IgD-negative memory B cell (primary cell): ENCODE data around the gene HOXD9. TPM values are rescaled to one million over a fixed set of nuclear protein-coding genes. Genes with fewer than 3 reads are reported as not detected.

Experiments
- H3K27ac Mint-ChIP-seq, 3 donors: one replicate each; pipeline ENCODE4 v1.8.0; 2020 to 2022; ENCODE audit warnings: mild to moderate bottlenecking in 3 of 3, mixed read lengths in 3 of 3, moderate library complexity in 1 of 3
- H3K27me3 Mint-ChIP-seq: one replicate; pipeline ENCODE4 v1.8.0; 2021; ENCODE audit warnings: mixed read lengths
- H3K36me3 Mint-ChIP-seq: one replicate; pipeline ENCODE4 v1.8.0; 2020; ENCODE audit warnings: mild to moderate bottlenecking, mixed read lengths
- H3K4me1 Mint-ChIP-seq, 3 donors: one replicate each; pipeline ENCODE4 v1.8.0; 2020 to 2022; ENCODE audit warnings: mixed read lengths in 3 of 3, mild to moderate bottlenecking in 1 of 3
- H3K4me3 Mint-ChIP-seq, 4 donors: one replicate each; pipeline ENCODE4 v1.8.0; 2020 to 2022; ENCODE audit warnings: mild to moderate bottlenecking in 4 of 4, mixed read lengths in 4 of 4, moderate library complexity in 3 of 4
- H3K9me3 Mint-ChIP-seq, 3 donors: one replicate each; pipeline ENCODE4 v1.8.0; 2020 to 2021; ENCODE audit warnings: mixed read lengths in 3 of 3, mild to moderate bottlenecking in 1 of 3
- polyA plus RNA-seq: library from polyadenylated mRNA; unstranded; fragments of 300-500 nt; fragmentation: Illumina TruSeq; gene quantifications from one replicate; pipeline ENCODE4 v1.2.3, GENCODE V29; 2021

Gene HOXD9
- polyA plus RNA-seq, 1 donor from 2014 or later, result not detected

- Mint-ChIP-seq H3K27me3 (peaks cover 74% of the 10 kb centered on the region), H3K4me3 (peak overlapping the region; percentile 41 to 70 (median 48)), H3K9me3 (peaks cover 0 to 8% (median 0%) of the 10 kb centered on the region in 3 donors), H3K27ac (peak overlapping the region; percentile 77 to 99 (median 94)), H3K4me1 (peaks cover 7 to 16% (median 9%) of the 10 kb centered on the region in 3 donors), H3K36me3 (no peaks in the 10 kb centered on the region)
Observed at GRCh38 chr2:176128172-176128981, 5.9 kb downstream of the HOXD9 start.

- Mint-ChIP-seq H3K9me3 (peaks cover 0 to 5% (median 0%) of the 10 kb centered on the region in 3 donors), H3K4me3 (peak within 1 kb of the TSS; percentile 41 to 82 (median 73)), H3K4me1 (peaks cover 7 to 16% (median 9%) of the 10 kb centered on the region in 3 donors), H3K27me3 (peaks cover 75% of the 10 kb centered on the region), H3K27ac (peak within 1 kb of the TSS; percentile 77 to 99 (median 94)), H3K36me3 (no peaks in the 10 kb centered on the region)
Observed at GRCh38 chr2:176128982-176129796, 6.7 kb downstream of the HOXD9 start, which contains the start of gene HOXD8. HOXD8 (plus strand) TSS chr2:176129705; CDS start chr2:176130367, 662 bp downstream.

GRCh38 chr2:176129813-176130146, 7.3 kb downstream of the HOXD9 start:
- Mint-ChIP-seq H3K27me3 (peaks cover 75% of the 10 kb centered on the region), H3K27ac (no peak overlapping the region), H3K9me3 (peaks cover 0 to 5% (median 0%) of the 10 kb centered on the region in 3 donors), H3K36me3 (no peaks in the 10 kb centered on the region), H3K4me1 (peaks cover 7 to 16% (median 9%) of the 10 kb centered on the region in 3 donors), H3K4me3 (no peak overlapping the region)

- H3K4me1 Mint-ChIP-seq, result peaks cover 7 to 19% (median 9%) of the 10 kb centered on the region in 3 donors
- peak overlapping the region; percentile 76 to 97 (median 90) for H3K27ac Mint-ChIP-seq
- peaks cover 0 to 5% (median 0%) of the 10 kb centered on the region in 3 donors for H3K9me3 Mint-ChIP-seq
- no peaks in the 10 kb centered on the region for H3K36me3 Mint-ChIP-seq
- H3K27me3 Mint-ChIP-seq, result peaks cover 78% of the 10 kb centered on the region
- peak overlapping the region; percentile 16 to 82 (median 72) for H3K4me3 Mint-ChIP-seq
Observed at GRCh38 chr2:176130147-176130956, 7.8 kb downstream of the HOXD9 start.

GRCh38 chr2:176130957-176131847, 8.7 kb downstream of the HOXD9 start:
- Mint-ChIP-seq H3K9me3 (peaks cover 0 to 5% (median 0%) of the 10 kb centered on the region in 3 donors), H3K4me3 (peak overlapping the region; percentile 16 to 82 (median 72)), H3K36me3 (no peaks in the 10 kb centered on the region), H3K27ac (peak overlapping the region; percentile 76 to 97 (median 90)), H3K27me3 (peaks cover 78% of the 10 kb centered on the region), H3K4me1 (peaks cover 12 to 21% (median 14%) of the 10 kb centered on the region in 3 donors)

GRCh38 chr2:176131848-176132158, 9.3 kb downstream of the HOXD9 start:
- peaks cover 13 to 21% (median 15%) of the 10 kb centered on the region in 3 donors for H3K4me1 Mint-ChIP-seq
- H3K27ac Mint-ChIP-seq, result peak overlapping the region; percentile 10 to 97 (median 76)
- peak overlapping the region in 2 of 4 donors; percentile 8 to 67 for H3K4me3 Mint-ChIP-seq
- peaks cover 76% of the 10 kb centered on the region for H3K27me3 Mint-ChIP-seq
- peaks cover 0 to 5% (median 0%) of the 10 kb centered on the region in 3 donors for H3K9me3 Mint-ChIP-seq
- no peaks in the 10 kb centered on the region for H3K36me3 Mint-ChIP-seq

- Mint-ChIP-seq H3K27ac (peak overlapping the region; percentile 64 to 97 (median 76)), H3K36me3 (no peaks in the 10 kb centered on the region), H3K9me3 (peaks cover 0 to 9% (median 0%) of the 10 kb centered on the region in 3 donors), H3K4me3 (peak overlapping the region; percentile 13 to 82 (median 74)), H3K27me3 (peaks cover 76% of the 10 kb centered on the region), H3K4me1 (peaks cover 13 to 16% (median 16%) of the 10 kb centered on the region in 3 donors)
Observed at GRCh38 chr2:176132205-176133171, 10.0 kb downstream of the HOXD9 start.

GRCh38 chr2:176133389-176133788, 10.9 kb downstream of the HOXD9 start:
- peaks cover 77% of the 10 kb centered on the region for H3K27me3 Mint-ChIP-seq
- peaks cover 13 to 18% (median 13%) of the 10 kb centered on the region in 3 donors for H3K4me1 Mint-ChIP-seq
- H3K27ac Mint-ChIP-seq, result peak overlapping the region in 1 of 3 donors; percentile 76
- H3K4me3 Mint-ChIP-seq, result peak overlapping the region in 1 of 4 donors; percentile 28
- peaks cover 1% of the 10 kb centered on the region for H3K36me3 Mint-ChIP-seq
- peaks cover 0 to 9% (median 2%) of the 10 kb centered on the region in 3 donors for H3K9me3 Mint-ChIP-seq

GRCh38 chr2:176134035-176134434, 11.5 kb downstream of the HOXD9 start:
- Mint-ChIP-seq H3K27me3 (peaks cover 76% of the 10 kb centered on the region), H3K27ac (peak overlapping the region in 1 of 3 donors; percentile 76), H3K9me3 (peaks cover 0 to 9% (median 5%) of the 10 kb centered on the region in 3 donors), H3K4me1 (peaks cover 13 to 24% (median 16%) of the 10 kb centered on the region in 3 donors), H3K4me3 (peak overlapping the region in 1 of 4 donors; percentile 13), H3K36me3 (peaks cover 1% of the 10 kb centered on the region)

GRCh38 chr2:176135035-176135440, 12.5 kb downstream of the HOXD9 start:
- H3K4me3 Mint-ChIP-seq, result peak overlapping the region in 2 of 4 donors; percentile 47 to 73
- peaks cover 78% of the 10 kb centered on the region for H3K27me3 Mint-ChIP-seq
- peaks cover 15 to 28% (median 20%) of the 10 kb centered on the region in 3 donors for H3K4me1 Mint-ChIP-seq
- H3K36me3 Mint-ChIP-seq, result peaks cover 1% of the 10 kb centered on the region
- peak overlapping the region in 1 of 3 donors; percentile 76 for H3K27ac Mint-ChIP-seq
- H3K9me3 Mint-ChIP-seq, result peaks cover 0 to 15% (median 5%) of the 10 kb centered on the region in 3 donors

GRCh38 chr2:176136374-176137251, 14.1 kb downstream of the HOXD9 start:
- H3K27me3 Mint-ChIP-seq, result peaks cover 76% of the 10 kb centered on the region
- H3K27ac Mint-ChIP-seq, result peak overlapping the region in 2 of 3 donors; percentile 57 to 76
- peaks cover 22 to 24% (median 22%) of the 10 kb centered on the region in 3 donors for H3K4me1 Mint-ChIP-seq
- peaks cover 0 to 15% (median 5%) of the 10 kb centered on the region in 3 donors for H3K9me3 Mint-ChIP-seq
- H3K4me3 Mint-ChIP-seq, result peak overlapping the region in 3 of 4 donors; percentile 17 to 83 (median 79)
- H3K36me3 Mint-ChIP-seq, result peaks cover 4% of the 10 kb centered on the region

- Mint-ChIP-seq H3K4me3 (peak overlapping the region in 3 of 4 donors; percentile 17 to 72 (median 63)), H3K27ac (peak overlapping the region; percentile 39 to 57 (median 47)), H3K4me1 (peaks cover 21 to 22% (median 22%) of the 10 kb centered on the region in 3 donors), H3K27me3 (peaks cover 72% of the 10 kb centered on the region), H3K9me3 (peaks cover 0 to 16% (median 5%) of the 10 kb centered on the region in 3 donors), H3K36me3 (peaks cover 4% of the 10 kb centered on the region)
Observed at GRCh38 chr2:176137252-176137580, 14.7 kb downstream of the HOXD9 start.
